PC-9 (cell line): Measurements from ENCODE around the gene LARGE1. TPM values are rescaled to one million over a fixed set of nuclear protein-coding genes. Genes with fewer than 3 reads are reported as not detected.

Source experiments
- BruUV-seq: library from RNA; stranded (reverse); fragments of 400-500 nt; replicated peaks from 2 replicates; lab custom pipeline; 2021; lab: Mats Ljungman, UMichigan
- CTCF ChIA-PET: fragments of 300-600 bp; sonication (Branson Sonifier 250); formaldehyde crosslinking; loops from one replicate; lab custom pipeline; 2022; ENCODE audit warnings: antibody characterized with exemption; lab: Charles Lee
- POLR2A ChIA-PET: fragments of 300-600 bp; sonication (Branson Sonifier 250); formaldehyde crosslinking; loops from one replicate; lab custom pipeline; 2022; ENCODE audit warnings: antibody characterized with exemption; ENCODE audit not compliant: unreplicated experiment; lab: Charles Lee
- DNase-seq, 2 experiments: peaks; one replicate each; pipeline versions ENCODE4 v3.0.0 to v3.0.0-alpha.2; 2015 to 2022; ENCODE audit warnings: mixed read lengths in 1 of 2
- H2AFZ ChIP-seq: fragments of 200-600 bp; sonication (generic); 2 replicates; pipeline ENCODE4 v1.8.1; 2017; ENCODE audit warnings: antibody characterized with exemption
- H3F3A ChIP-seq: fragments of 200-600 bp; sonication (generic); 2 replicates; pipeline ENCODE4 v1.8.1; 2017; ENCODE audit warnings: antibody characterized with exemption, mild to moderate bottlenecking, low read depth; ENCODE audit not compliant: insufficient read depth
- H3K27ac ChIP-seq: fragments of 200-600 bp; sonication (generic); 2 replicates; pipeline ENCODE4 v1.6.1; 2016; ENCODE audit warnings: mixed run types
- H3K27me3 ChIP-seq: fragments of 200-600 bp; sonication (generic); 2 replicates; pipeline ENCODE4 v1.6.1; 2016; ENCODE audit warnings: low read depth, mixed run types; ENCODE audit not compliant: insufficient read depth
- H3K36me3 ChIP-seq: fragments of 200-600 bp; sonication (generic); 2 replicates; pipeline ENCODE4 v1.6.1; 2016; ENCODE audit warnings: low read depth, mixed run types
- H3K4me1 ChIP-seq: fragments of 200-600 bp; sonication (generic); replicated peaks from 2 replicates; pipeline ENCODE4 v1.6.1; 2016; ENCODE audit warnings: mixed run types; ENCODE audit not compliant: insufficient read depth
- H3K4me2 ChIP-seq: fragments of 200-600 bp; sonication (generic); 2 replicates; pipeline ENCODE4 v1.6.1; 2017; ENCODE audit warnings: mixed run types
- H3K4me3 ChIP-seq: fragments of 200-600 bp; sonication (generic); 2 replicates; pipeline ENCODE4 v1.6.1; 2016; ENCODE audit warnings: mixed run types
- H3K79me2 ChIP-seq: fragments of 200-600 bp; sonication (generic); 2 replicates; pipeline ENCODE4 v1.6.1; 2017; ENCODE audit warnings: low read depth, mixed run types
- H3K9me2 ChIP-seq: fragments of 200-600 bp; sonication (generic); 2 replicates; pipeline ENCODE4 v1.8.1; 2017; ENCODE audit warnings: mild to moderate bottlenecking; ENCODE audit not compliant: insufficient read depth
- H3K9me3 ChIP-seq: fragments of 200-600 bp; sonication (generic); 2 replicates; pipeline ENCODE4 v1.8.1; 2016; ENCODE audit warnings: low read depth; ENCODE audit not compliant: insufficient read depth
- H4K20me1 ChIP-seq: fragments of 200-600 bp; sonication (generic); 2 replicates; pipeline ENCODE4 v1.8.1; 2017; ENCODE audit not compliant: insufficient read depth
- EZH2 ChIP-seq: fragments of 200-600 bp; sonication (generic); IDR thresholded peaks from 2 replicates; pipeline ENCODE4 v1.8.0; 2017; ENCODE audit warnings: antibody characterized with exemption, low read depth
- intact Hi-C: fragments of 100-400 bp; cut with micrococcal nuclease; formaldehyde crosslinking; loops from one replicate; pipeline ENCODE4 v1.10.0; 2022; ENCODE audit not compliant: unreplicated experiment
- total RNA-seq: library from RNA; stranded (reverse); gene quantifications from 2 replicates; pipeline ENCODE4 v1.2.3, GENCODE V29; 2021
- TF ChIP-seq, protein P1 (sequence below): fragments of 200-600 bp; sonication (generic); conservative IDR thresholded peaks from 2 replicates; pipeline ENCODE4 v1.6.1; 2017; ENCODE audit warnings: mixed run types, antibody characterized with exemption, mild to moderate bottlenecking, moderate library complexity

LARGE1 gene
- total RNA-seq, 1 experiment from 2014 or later: 12.5 TPM

DNA sequence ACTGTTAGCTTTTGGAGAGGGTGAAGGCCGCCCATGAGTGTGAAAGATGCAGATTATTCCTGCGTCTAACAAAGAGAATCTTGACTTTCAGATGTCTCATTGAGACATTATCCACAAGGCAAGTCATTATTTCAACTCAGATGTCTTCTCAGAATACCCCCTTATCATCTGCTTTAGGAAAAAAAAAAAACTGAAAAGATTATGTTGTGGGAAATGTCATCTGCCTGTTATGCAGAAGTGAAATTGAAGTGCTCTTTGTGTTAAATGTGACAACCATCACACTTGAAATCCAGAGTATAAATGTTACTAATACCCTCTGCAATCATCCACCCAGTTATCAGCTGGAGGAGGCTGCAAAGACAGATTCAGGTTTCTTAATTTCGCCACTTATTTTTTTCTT, 239.6 kb downstream of the LARGE1 start:
- H3K4me3 ChIP-seq: no peak overlapping the region
- no peaks in the 10 kb centered on the region for H3K27me3 ChIP-seq
- BruUV-seq: no TSS peak
- CTCF ChIA-PET: no interaction called here
- POLR2A ChIA-PET: no interaction called here
- H4K20me1 ChIP-seq: no peaks in the 10 kb centered on the region
- H2AFZ ChIP-seq: no peak overlapping the region
- intact Hi-C loops: no loop called here
- H3K27ac ChIP-seq: no peak overlapping the region
- H3K4me1 ChIP-seq: no peaks in the 10 kb centered on the region
- no peak for TF ChIP-seq EZH2
- TF ChIP-seq, protein P1, sequence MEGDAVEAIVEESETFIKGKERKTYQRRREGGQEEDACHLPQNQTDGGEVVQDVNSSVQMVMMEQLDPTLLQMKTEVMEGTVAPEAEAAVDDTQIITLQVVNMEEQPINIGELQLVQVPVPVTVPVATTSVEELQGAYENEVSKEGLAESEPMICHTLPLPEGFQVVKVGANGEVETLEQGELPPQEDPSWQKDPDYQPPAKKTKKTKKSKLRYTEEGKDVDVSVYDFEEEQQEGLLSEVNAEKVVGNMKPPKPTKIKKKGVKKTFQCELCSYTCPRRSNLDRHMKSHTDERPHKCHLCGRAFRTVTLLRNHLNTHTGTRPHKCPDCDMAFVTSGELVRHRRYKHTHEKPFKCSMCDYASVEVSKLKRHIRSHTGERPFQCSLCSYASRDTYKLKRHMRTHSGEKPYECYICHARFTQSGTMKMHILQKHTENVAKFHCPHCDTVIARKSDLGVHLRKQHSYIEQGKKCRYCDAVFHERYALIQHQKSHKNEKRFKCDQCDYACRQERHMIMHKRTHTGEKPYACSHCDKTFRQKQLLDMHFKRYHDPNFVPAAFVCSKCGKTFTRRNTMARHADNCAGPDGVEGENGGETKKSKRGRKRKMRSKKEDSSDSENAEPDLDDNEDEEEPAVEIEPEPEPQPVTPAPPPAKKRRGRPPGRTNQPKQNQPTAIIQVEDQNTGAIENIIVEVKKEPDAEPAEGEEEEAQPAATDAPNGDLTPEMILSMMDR: no peak
- H3K9me2 ChIP-seq: no peaks in the 10 kb centered on the region
- H3K9me3 ChIP-seq: no peaks in the 10 kb centered on the region
- no peaks in the 10 kb centered on the region for H3K36me3 ChIP-seq
- H3K79me2 ChIP-seq: no peaks in the 10 kb centered on the region
- no peak overlapping the region for H3K4me2 ChIP-seq
- DNase-seq: no peak
- no peaks in the 10 kb centered on the region for H3F3A ChIP-seq

DNA sequence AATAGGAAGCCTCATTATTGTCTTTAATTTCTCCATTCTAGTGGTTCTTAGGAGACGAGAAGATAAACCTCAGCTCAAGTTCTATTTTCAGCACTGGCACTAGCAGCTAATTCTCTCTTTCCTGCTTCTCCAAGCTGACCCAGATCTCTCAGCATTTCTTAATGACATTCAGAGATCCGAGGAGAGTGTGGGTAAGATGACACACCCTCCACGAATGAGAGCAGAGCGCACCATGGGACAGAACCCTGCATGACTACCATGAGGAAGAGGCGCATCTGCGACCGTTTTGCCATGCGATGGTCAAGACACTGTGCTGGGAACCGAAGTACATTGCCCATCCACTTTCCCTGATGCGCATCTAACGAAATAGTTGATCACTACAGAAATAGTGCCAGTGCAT, 241.8 kb downstream of the LARGE1 start:
- no peak for TF ChIP-seq EZH2
- TF ChIP-seq, protein P1: no peak
- H3K4me1 ChIP-seq: no peaks in the 10 kb centered on the region
- POLR2A ChIA-PET: no interaction called here
- no peak overlapping the region for H2AFZ ChIP-seq
- H3K9me3 ChIP-seq: no peaks in the 10 kb centered on the region
- CTCF ChIA-PET: no interaction called here
- no peaks in the 10 kb centered on the region for H3F3A ChIP-seq
- H3K79me2 ChIP-seq: no peaks in the 10 kb centered on the region
- H3K27me3 ChIP-seq: no peaks in the 10 kb centered on the region
- BruUV-seq: no TSS peak
- intact Hi-C loops: no loop called here
- no peaks in the 10 kb centered on the region for H4K20me1 ChIP-seq
- no peaks in the 10 kb centered on the region for H3K9me2 ChIP-seq
- H3K4me3 ChIP-seq: no peak overlapping the region
- H3K4me2 ChIP-seq: no peak overlapping the region
- no peak overlapping the region for H3K27ac ChIP-seq
- no peak for DNase-seq
- no peaks in the 10 kb centered on the region for H3K36me3 ChIP-seq

DNA sequence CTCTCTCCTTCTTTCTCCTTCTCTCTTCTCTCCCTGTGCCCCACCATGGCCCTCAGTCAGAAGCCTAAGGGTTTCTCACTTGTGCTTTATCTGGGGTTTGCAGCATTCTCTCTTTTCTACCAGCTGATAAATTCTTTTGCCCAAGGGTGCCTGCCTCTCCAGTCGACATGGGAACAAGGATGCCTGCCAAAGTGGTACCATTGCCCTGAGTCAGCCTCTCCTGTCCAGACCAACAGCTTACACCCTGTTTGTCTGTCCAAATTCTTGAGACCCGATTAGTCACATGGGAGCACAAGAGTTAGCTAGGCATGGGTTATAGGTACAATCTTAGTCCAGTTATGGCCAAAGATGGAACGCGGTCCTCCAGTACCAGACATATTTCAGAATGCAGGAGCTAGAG, 242.7 kb downstream of the LARGE1 start:
- Histone ChIP-seq H3K27me3 (no peaks in the 10 kb centered on the region), H3K27ac (no peak overlapping the region), H3K4me3 (no peak overlapping the region), H4K20me1 (no peaks in the 10 kb centered on the region), H3K9me3 (no peaks in the 10 kb centered on the region), H3F3A (no peaks in the 10 kb centered on the region), H3K9me2 (no peaks in the 10 kb centered on the region), H3K4me2 (no peak overlapping the region), H2AFZ (no peak overlapping the region), H3K4me1 (no peaks in the 10 kb centered on the region), H3K36me3 (no peaks in the 10 kb centered on the region), H3K79me2 (no peaks in the 10 kb centered on the region)
- ChIA-PET POLR2A (no interaction called here), CTCF (interaction anchor here (0.6 kb wide), 1 partner anchor 22 kb away, joined by 3 read pairs; no protein-coding TSS in a partner anchor)
- TF ChIP-seq, protein P1: no peak
- TF ChIP-seq EZH2: no peak
- DNase-seq: no peak
- intact Hi-C loops: no loop called here
- no TSS peak for BruUV-seq
